Medulla oblongata (tissue), 1 donor: ENCODE results near the gene POLR2J.

Experiments
- DNase-seq: peaks from one replicate; pipeline ENCODE4 v3.0.0-alpha.2; 2015; ENCODE audit errors: extremely low spot score

The POLR2J gene

DNA sequence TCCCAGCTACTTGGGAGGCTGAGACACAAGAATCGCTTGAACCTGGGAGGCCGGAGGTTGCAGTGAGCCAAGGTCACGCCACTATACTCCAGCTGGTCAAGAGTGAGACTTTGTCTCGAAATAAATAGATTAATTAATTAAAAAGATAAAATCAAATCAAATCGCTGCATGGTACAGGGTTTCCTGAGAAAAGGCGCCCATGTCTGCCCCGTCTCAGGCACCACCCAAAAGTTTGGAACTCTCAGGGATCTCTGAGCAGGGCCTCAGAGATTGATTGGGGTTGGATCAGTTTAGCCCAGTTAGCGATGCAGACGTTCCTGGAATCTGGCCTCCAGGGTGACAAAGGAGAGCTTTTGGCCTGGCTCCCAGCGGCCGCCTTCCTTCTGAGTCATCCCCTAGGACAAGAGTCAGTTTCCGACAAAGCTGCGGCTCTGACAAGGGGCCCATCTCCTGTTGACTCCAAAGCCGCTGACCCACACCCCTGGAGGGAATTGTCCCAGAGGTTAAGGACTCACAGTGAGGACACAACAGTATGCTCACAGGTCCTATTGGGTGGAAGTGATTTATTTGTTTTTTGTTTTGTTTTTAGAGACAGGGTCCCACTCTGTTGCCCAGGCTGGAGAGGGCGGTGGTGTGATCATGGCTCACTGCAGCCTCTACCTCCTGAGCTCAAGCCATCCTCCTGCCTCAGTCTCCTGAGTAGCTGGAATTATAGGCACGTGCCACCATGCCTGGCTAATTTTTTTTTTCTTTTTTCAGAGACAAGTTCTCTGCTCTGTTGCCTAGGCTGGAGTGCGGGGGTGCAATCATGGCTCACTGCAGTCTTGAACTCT lies 38.5 kb downstream of the POLR2J start:
- DNase-seq = peak; percentile 51

GRCh38 chr7:102436118-102436517 lies 42.6 kb downstream of the POLR2J start:
- DNase-seq = no peak

- DNase-seq = no peak
Observed at GRCh38 chr7:102434039-102434486, 44.7 kb downstream of the POLR2J start.

GRCh38 chr7:102433219-102434038 lies 45.3 kb downstream of the POLR2J start, which contains the start of gene ORAI2:
TSS of gene ORAI2 (plus strand) at chr7:102433575. CDS start at chr7:102438957, 5,382 bp downstream.
- peak; percentile 76 for DNase-seq

- DNase-seq = no peak
Observed at GRCh38 chr7:102432442-102433218, 46.1 kb downstream of the POLR2J start.

- DNase-seq = peak; percentile 29
Observed at GRCh38 chr7:102431617-102432298, 47.0 kb downstream of the POLR2J start.

DNA sequence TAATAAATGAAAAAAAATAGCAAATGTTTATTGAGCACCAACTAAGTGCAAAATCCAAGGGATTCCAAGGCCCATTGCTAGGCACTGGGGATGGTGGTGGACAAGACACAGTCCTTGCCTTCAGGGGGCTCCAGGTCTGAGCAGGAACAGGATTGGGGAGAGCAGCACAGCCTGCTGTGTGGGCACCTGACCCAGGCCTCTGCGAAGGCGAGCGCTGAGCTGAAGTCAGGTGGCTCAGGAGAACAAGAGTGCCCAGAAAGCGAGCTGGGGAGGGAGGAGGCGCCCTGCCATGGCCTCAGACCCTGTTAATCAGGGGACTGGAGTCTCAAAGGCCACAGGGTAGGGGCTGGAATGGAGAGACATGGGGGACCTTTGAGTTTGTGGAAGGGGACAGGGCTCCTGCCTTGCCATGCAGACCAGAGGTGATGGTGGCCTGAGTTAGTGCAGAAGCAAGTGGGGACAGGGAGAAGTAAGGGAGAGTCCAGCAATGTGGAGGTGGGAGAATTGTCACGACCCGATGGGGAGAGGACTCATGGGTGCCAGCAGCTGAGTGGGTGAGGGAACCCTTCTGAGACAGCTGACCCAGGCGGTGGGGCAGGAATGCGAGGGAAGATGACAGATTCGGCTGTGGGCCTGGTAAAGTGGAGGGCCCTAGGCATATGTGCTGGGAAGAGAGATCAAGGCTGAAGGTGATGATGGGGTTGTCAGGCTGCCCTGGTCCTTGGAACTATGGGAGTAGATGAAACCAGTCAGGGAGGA lies 49.4 kb downstream of the POLR2J start:
- DNase-seq = no peak

- no peak for DNase-seq
Observed at GRCh38 chr7:102427019-102427405, 51.7 kb downstream of the POLR2J start.

- peak; percentile 74 for DNase-seq
Observed at GRCh38 chr7:102426268-102427018, 52.3 kb downstream of the POLR2J start.

- DNase-seq = peak; percentile 60
Observed at GRCh38 chr7:102425639-102426267, 53.0 kb downstream of the POLR2J start.

DNA sequence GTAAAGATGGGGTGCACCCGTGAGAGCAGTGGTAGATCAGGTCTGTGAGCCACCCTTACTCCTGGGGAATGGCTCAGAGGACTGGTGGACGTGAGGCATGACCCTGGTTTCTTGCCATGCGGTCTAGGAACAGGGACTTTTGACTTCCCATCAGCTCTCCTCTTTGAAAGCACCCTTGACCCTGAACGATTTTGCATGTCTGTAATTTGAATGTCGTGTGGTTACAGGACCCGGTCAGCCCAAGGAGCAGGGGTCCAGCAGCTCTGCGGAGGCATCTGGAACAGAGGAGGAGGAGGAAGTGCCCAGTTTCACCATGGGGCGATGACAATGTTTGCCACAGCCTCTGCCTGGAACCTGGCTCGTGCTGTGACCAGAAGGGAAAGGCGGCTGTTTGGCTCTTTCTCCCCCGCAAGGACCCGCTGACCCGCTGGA lies 53.9 kb downstream of the POLR2J start:
- peak; percentile 53 for DNase-seq

GRCh38 chr7:102424129-102424551 lies 54.6 kb downstream of the POLR2J start:
- no peak for DNase-seq
